ENCODE measurements around the gene NEIL3.
"Not testable (repeated sequence)": the region's sequence is repeated elsewhere in the genome, so short reads cannot be mapped to it uniquely, and the experiment has no call there.

NEIL3 gene

GRCh38 chr4:177304094-177304493 lies 5.6 kb upstream of the NEIL3 start:
- DNase-seq = no peak

DNA sequence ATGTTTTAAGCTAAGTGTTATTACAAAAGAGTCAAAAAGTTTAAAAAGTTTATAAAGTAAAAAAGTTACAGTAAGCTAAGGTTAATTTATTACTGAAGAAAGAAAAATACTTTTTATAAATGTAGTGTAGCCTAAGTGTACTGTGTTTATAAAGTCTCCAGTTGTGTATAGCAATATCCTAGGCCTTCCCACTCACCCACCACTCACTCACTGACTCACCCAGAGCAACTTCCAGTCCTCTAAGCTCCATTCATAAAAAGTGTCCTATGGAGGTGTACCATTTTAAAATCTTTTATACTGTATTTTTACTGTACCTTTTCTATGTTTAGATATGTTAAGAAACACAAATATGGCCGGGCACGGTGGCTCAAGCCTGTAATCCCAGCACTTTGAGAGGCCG lies 4.8 kb upstream of the NEIL3 start:
- DNase-seq = not testable (repeated sequence)

DNA sequence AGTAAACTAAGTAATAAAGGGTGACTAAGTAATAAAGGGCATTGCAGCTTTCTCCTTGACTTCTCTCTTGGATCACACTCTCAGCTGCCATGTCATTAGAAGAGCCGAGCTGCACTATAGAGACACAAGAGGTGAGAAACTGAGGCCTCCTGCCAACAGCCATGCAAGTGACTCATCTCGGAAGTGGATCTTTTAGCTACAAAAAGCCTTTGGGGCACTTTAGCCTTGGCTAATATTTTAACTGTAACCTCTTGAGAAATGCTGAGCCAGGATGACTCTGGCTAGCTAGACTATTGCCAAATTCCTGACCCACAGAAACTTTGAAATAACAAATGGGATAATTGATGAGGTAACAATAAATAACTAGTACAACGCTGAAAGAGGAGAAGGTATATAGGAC lies 1.5 kb upstream of the NEIL3 start:
- no peak for DNase-seq

DNA sequence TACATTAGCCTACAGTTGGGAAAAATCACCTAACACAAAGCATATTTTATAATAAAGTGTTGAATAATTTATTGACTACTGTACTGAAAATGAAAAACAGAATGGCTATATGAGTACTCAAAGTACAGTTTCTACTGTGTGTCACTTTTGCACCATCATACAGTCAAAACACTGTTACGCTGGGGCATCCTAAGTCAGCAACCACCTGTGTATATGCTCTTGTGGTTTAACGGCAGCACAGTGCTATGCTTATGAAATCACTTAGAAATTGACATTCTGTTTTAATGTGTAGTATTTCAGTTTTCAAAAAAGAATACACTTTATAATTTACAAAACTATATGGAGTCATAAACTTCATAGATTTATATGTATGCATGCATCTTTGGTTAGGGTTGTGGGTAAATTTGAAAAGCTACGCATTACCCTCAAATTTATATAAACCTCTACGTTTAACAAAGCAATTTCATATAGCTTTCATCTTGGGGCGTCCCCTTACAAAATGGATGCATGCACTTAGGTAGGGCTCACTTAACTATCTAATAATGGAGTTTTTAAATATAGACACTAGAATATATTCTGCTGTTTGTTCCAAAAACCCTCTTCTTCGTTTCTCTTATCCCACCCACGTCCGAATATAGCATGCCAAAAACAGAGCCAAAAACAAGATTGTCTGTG lies 690 bp upstream of the NEIL3 start:
- peak; percentile 29 for DNase-seq

DNA sequence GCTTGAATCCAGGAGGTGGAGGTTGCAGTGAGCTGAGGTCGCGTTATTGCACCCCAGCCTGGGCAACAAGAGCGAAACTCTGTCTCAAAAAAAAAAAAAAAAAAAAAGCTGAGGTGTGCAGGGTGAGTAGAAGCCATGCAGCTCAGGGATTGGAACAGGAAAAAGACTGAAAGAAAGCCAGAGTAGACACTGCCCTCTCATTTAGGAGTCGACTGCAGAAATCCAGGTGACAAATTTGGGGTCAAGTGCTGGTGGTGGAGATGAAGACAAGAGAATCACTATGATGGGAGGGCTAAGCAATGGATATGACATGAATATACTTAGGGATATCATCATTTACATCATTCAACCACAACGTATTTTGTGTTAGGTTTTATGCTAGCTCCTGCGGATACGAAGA lies 1.9 kb downstream of the NEIL3 start:
- no peak for DNase-seq

- DNase-seq = peak; percentile 33
These were observed 3.6 kb downstream of the NEIL3 start for GRCh38 chr4:177313263-177313662.

GRCh38 chr4:177315767-177316464 lies 6.2 kb downstream of the NEIL3 start:
- peak; percentile 49 for DNase-seq

GRCh38 chr4:177320721-177321120 lies 11.0 kb downstream of the NEIL3 start:
- no peak for DNase-seq

DNA sequence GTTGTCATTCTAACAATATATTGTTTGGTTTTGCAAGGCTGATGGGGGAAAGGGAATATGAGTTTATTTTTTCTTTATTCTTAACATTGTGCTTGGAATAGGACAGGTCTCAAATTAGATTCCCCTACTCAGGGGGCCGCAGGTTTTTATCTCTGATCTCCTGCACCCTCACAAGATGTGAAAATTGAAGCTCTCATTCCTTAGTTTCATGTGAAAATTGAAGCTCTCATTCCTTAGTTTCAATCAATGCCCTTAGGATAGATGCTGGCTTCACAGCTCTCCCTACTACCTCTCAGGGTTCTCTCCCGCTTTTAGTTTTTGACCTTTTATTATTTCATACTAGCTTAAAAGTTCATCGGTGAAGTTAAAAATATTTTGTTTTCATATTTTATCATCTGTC lies 12.0 kb downstream of the NEIL3 start:
- no peak for DNase-seq

- DNase-seq = no peak
These were observed 12.6 kb downstream of the NEIL3 start for GRCh38 chr4:177322266-177322665.

GRCh38 chr4:177322881-177323280 lies 13.2 kb downstream of the NEIL3 start:
- DNase-seq = no peak

DNA sequence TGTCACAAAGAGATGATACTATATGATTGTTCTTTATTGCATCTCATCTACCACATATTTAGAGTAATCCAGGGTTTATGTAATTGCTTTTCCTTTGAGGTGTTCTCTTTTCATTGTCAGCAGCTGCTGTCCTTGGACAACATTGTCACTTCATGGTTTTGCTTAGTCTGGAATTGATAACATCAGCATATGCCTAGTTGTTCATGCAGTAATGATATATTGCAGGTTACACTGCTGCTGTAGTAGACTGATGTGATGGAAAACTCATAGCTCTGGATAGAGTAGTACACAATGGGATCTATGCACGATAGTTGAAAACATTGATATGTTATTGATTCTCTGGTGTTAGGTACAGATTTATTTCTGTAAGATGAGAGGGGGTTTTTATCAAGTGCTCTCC lies 13.7 kb downstream of the NEIL3 start:
- DNase-seq = no peak

GRCh38 chr4:177332119-177332518 lies 22.4 kb downstream of the NEIL3 start:
- DNase-seq = no peak

- DNase-seq = peak; percentile 65
These were observed 30.1 kb downstream of the NEIL3 start for GRCh38 chr4:177339477-177340374.

- DNase-seq = no peak
These were observed 38.7 kb downstream of the NEIL3 start for GRCh38 chr4:177348348-177348747.

DNA sequence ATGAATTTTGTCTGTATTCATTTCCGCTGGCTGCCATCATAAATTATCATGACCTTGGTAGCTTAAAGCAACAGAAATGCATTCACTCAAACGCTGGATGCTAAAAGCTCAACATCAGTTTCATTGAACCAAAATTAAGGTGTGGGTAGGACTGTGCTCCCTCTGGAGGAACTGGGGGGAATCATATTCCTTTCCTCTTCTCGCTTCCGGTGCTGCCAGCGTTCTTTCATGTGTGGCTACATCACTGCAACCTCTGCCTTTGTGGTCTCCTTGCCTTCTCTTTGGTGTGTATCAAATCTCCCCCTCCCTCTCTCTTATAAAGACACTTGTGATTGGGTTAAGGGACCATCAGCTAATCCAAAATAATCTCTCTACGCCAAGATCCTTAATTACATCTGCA lies 39.5 kb downstream of the NEIL3 start:
- no peak for DNase-seq

- no peak for DNase-seq
These were observed 42.1 kb downstream of the NEIL3 start for GRCh38 chr4:177351622-177352244.

- DNase-seq = no peak
These were observed 46.5 kb downstream of the NEIL3 start for GRCh38 chr4:177356206-177356605.

DNA sequence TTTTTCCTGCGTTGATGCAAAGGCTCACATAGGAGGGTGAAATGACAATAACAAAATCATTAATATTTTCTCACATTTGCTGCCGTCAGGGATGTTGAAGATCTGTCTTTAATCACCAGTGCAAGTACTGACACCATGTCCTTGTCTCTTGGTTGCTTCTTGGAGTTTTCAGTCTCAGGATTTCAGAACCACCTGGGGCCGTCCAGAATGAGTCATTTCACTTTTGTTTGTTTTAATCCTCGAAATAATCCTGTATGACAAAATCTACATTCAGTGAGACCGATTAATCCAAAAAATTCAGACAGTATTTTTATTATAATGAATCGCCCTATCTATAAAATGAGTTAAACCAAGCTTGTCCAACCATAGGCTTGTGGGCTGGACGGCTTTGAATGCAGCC lies 47.2 kb downstream of the NEIL3 start:
- DNase-seq = no peak

- DNase-seq = no peak
These were observed 57.7 kb downstream of the NEIL3 start for GRCh38 chr4:177367336-177367735.

DNA sequence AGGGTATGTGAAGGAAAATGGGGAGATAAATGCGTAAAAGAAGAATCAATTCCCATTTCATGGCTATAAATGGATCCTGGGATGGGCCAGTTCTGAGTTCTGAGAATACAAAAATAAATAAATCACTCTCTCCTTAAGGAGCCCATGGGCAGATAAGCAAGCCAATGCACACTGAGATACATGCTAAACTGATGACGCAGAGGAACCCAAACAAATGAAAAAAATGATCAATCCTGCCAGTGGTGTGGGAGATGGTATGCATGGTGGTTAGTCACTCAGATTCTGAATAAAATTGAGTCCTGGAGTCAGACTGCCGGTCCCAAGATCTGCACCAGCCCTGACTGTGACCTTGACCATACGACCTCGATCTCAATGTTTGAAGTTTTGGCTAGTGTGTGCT lies 59.7 kb downstream of the NEIL3 start:
- no peak for DNase-seq

DNA sequence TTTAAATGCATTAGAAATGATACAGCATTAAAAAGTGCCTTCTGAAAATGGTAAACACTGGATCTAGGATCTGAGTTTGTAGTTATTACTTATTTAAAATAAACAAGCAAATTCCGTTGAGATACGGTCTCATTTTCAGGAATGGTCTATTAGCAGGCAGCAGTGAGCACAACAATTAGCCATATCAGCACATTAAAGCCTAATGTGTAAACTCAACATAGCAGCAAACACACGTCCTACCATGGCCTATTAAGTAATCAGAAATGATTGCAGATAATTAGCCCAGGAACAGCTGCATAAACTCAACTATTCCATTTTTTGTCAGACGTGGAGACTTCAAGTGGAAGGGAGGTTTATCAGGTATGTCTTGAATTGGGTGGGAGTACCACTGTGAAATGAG lies 61.8 kb downstream of the NEIL3 start:
- DNase-seq = no peak

DNA sequence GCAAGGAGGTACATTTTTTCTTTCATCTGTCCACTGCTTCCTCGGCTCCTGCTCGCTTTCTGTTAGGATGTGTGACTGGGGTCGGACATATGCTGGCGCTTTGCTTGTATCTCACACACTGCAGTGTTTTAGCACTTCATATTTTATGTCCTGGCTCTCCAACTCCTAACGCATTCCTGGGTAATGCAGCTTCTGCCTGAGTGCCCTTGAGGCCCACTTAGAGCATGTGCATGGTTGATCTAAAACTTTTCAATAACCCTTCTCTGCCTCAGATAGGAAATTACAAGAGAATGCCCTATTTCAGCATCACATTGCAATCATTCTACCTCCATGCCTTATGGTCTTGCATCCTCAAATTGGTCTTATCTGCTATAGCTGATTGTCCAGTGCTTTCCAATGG lies 65.3 kb downstream of the NEIL3 start:
- DNase-seq = no peak
